ENCODE measurements around the gene NEAT1.

Gene NEAT1

GRCh38 chr11:65419772-65420481 is 2.7 kb upstream of the NEAT1 start:
- no peak for TF ChIP-seq CTCF (IDR thresholded peaks at IDR 0.05)

- no peak for TF ChIP-seq CTCF (IDR thresholded peaks at IDR 0.05)
Observed at GRCh38 chr11:65420506-65420905, 2.1 kb upstream of the NEAT1 start.

GRCh38 chr11:65420979-65421793 is 1.4 kb upstream of the NEAT1 start:
- no peak for TF ChIP-seq CTCF (IDR thresholded peaks at IDR 0.05)

GRCh38 chr11:65421794-65422632 is 585 bp upstream of the NEAT1 start:
- no peak for TF ChIP-seq CTCF (IDR thresholded peaks at IDR 0.05)

- TF ChIP-seq CTCF (IDR thresholded peaks at IDR 0.05) = no peak
Observed at GRCh38 chr11:65423516-65424204, 1.1 kb downstream of the NEAT1 start.

- no peak for TF ChIP-seq CTCF (IDR thresholded peaks at IDR 0.05)
Observed at GRCh38 chr11:65424205-65425104, 1.9 kb downstream of the NEAT1 start.
